C4-2B (cell line): ENCODE measurements around the gene TCF4.

Source experiments
- H3K27ac ChIP-seq: fragments of 450-650 bp; 2 replicates; pipeline ENCODE4 v1.5.1; 2017
- ZFX ChIP-seq: fragments of 450-650 bp; IDR thresholded peaks from 2 replicates; pipeline ENCODE4 v1.6.1; 2017
- TF ChIP-seq, protein P1 (sequence below): fragments of 450-650 bp; conservative IDR thresholded peaks from 2 replicates; pipeline ENCODE4 v1.5.1; 2017; ENCODE audit warnings: mild to moderate bottlenecking

The TCF4 gene

DNA sequence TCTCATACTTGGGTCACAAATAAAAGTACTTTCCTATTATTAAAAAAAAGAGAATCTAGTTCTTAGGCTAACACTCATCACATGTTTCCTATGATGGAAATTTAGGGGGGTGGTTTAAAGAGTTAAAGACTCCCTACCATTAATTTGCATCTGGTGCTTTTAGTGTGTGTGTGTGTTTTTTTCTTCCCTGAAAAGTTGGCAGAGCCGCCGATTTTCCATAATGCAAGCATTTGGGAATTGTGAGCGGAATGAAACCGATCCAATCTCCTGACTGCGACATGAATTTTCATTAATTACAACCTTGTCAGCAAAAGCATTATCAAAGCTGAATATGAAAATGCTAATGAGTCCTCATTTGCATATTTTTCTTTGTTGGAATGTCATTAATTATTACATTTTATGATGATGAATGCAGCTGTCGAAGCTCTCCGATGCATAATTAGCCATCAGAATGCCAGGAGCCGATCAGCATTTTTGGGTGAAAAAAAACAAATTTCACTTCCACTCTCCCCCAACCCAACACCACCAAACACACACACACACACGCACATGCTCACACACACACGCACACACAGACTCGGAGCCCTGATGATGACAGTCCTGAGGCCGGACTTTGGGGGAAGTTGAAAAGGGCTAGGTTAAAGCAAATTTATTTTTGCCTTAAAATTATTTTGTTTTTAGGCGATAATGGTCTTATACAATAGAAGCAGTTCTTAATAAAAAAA is 165.4 kb downstream of the TCF4 start:
- TF ChIP-seq, protein P1, sequence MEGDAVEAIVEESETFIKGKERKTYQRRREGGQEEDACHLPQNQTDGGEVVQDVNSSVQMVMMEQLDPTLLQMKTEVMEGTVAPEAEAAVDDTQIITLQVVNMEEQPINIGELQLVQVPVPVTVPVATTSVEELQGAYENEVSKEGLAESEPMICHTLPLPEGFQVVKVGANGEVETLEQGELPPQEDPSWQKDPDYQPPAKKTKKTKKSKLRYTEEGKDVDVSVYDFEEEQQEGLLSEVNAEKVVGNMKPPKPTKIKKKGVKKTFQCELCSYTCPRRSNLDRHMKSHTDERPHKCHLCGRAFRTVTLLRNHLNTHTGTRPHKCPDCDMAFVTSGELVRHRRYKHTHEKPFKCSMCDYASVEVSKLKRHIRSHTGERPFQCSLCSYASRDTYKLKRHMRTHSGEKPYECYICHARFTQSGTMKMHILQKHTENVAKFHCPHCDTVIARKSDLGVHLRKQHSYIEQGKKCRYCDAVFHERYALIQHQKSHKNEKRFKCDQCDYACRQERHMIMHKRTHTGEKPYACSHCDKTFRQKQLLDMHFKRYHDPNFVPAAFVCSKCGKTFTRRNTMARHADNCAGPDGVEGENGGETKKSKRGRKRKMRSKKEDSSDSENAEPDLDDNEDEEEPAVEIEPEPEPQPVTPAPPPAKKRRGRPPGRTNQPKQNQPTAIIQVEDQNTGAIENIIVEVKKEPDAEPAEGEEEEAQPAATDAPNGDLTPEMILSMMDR: no peak
- no peak for TF ChIP-seq ZFX
- H3K27ac ChIP-seq: no peak overlapping the region

GRCh38 chr18:55421615-55422419 is 166.2 kb downstream of the TCF4 start:
- H3K27ac ChIP-seq: no peak overlapping the region
- no peak for TF ChIP-seq ZFX
- TF ChIP-seq, protein P1: no peak

DNA sequence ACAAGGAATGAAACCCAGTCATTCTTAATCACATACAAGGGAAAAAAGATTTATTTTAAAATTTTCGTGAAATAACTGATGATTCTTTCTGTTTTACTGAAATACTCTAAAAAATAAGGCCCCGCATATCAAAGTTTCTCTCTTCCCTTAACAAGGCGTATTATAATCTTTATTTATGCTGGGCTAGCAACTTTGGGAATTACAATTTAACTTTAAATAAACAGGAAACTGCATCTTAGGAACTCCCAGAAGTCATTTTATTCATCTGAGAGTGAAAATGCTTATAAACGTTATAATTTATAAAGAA is 166.7 kb downstream of the TCF4 start:
- H3K27ac ChIP-seq: no peak overlapping the region
- no peak for TF ChIP-seq ZFX
- TF ChIP-seq, protein P1: no peak

DNA sequence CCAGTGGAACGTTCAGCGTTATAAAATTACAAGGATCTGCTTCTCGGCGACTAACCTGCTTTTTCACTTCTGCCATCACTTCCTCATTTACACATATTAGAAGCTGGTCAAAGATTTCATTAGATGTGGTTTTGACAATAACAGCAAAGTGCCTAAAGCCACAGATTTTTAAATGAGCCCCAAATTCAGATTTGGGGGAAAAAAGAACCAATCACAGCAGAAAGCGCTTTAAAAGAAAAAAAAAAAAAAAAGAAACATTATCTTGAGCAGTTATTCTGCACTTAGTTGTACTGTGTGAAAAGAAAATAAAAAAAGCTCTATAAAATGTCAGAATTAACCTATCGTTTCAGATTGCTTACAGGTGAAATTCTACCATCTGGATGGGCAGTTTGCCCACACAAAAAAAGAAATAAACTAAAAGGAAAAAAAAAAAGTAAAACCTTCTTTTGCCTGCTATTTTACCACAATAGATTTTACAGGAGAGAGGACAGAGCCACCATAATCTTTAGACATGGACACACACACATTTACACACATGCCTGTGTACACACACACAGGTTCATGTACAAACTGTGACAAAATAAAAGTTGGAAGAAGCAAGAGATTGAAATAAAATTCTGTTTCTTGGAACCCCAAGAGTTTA is 167.2 kb downstream of the TCF4 start:
- no peak overlapping the region for H3K27ac ChIP-seq
- no peak for TF ChIP-seq ZFX
- TF ChIP-seq, protein P1: no peak

- TF ChIP-seq ZFX: no peak
- TF ChIP-seq, protein P1: no peak
- no peak overlapping the region for H3K27ac ChIP-seq
Measured at GRCh38 chr18:55419947-55420664, 167.9 kb downstream of the TCF4 start.

- TF ChIP-seq ZFX: no peak
- TF ChIP-seq, protein P1: no peak
- H3K27ac ChIP-seq: no peak overlapping the region
Measured at GRCh38 chr18:55419132-55419946, 168.7 kb downstream of the TCF4 start.
